Measurements from ENCODE around the gene PRSS1.
"Not testable (repeated sequence)": the region's sequence is repeated elsewhere in the genome, so short reads cannot be mapped to it uniquely, and the experiment has no call there.

PRSS1 gene

DNA sequence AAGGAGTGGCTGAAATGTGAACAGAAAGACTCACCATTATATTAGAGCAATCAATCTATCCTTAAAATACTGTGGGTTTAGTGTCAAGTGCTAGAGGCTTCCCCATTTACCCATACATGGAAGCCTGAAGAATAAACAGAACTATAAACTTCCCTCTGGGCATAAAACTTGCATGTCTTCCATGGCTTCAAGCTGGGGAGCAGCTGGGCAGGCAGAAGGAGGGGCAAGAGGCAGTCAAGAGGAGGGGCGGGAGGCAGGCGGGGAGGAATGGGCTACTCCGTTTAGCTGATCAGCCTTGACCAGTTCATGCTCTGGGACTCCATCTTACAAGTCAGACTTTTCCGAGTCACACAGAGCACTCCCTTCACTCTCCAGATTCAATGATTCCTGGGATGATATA, 3.5 kb upstream of the PRSS1 start:
- Histone ChIP-seq H4K8ac (ENCODE audit: low read length) (no peak overlapping the region), H2BK5ac (ENCODE audit: low read depth, low read length, poor library complexity, severe bottlenecking) (no peak overlapping the region), H3K23ac (ENCODE audit: low read length in 2 of 2) (no peak overlapping the region), H3K4me3 (ENCODE audit: insufficient read depth in 1 of 2, low read depth in 1 of 2, low read length in 2 of 2) (no peak overlapping the region), H2AFZ (ENCODE audit: low read depth, low read length) (no peak overlapping the region), H3K4me2 (ENCODE audit: low read length, poor library complexity, severe bottlenecking) (no peak overlapping the region), H3K9ac (ENCODE audit: low read length) (no peak overlapping the region), H4K91ac (ENCODE audit: low read length) (no peak overlapping the region), H2BK12ac (ENCODE audit: low read length in 2 of 2) (no peak overlapping the region), H2AK5ac (ENCODE audit: low read length, severe bottlenecking) (no peak overlapping the region), H3K14ac (ENCODE audit: low read length in 2 of 2) (no peak overlapping the region), H2BK120ac (ENCODE audit: low read depth, low read length) (no peak overlapping the region), H3K27me3 (ENCODE audit: control insufficient read depth in 1 of 2, insufficient read depth in 1 of 2, low read length in 2 of 2) (peaks cover 11 to 20% of the 10 kb centered on the region in 2 experiments), H3K79me1 (replicated peaks; ENCODE audit: low read length, poor library complexity, severe bottlenecking) (no peaks in the 10 kb centered on the region), H3K4me1 (ENCODE audit: control insufficient read depth, insufficient read depth, low read depth, low read length) (no peaks in the 10 kb centered on the region), H3K18ac (ENCODE audit: low read depth in 1 of 2, low read length in 2 of 2) (no peak overlapping the region), H2BK15ac (ENCODE audit: low read depth, poor library complexity, severe bottlenecking) (no peak overlapping the region), H3K4ac (ENCODE audit: low read depth in 1 of 2, low read length in 2 of 2) (no peak overlapping the region), H3K9me3 (ENCODE audit: control insufficient read depth, low read length) (no peaks in the 10 kb centered on the region), H3K36me3 (ENCODE audit: control insufficient read depth in 1 of 2, insufficient read depth in 2 of 2, low read depth in 1 of 2, low read length in 2 of 2) (no peaks in the 10 kb centered on the region), H3K27ac (ENCODE audit: low read length, poor library complexity, severe bottlenecking) (no peak overlapping the region)
- 100% methylated on average over 1 of the region's 4 CpGs for WGBS
- DNase-seq: no peak

DNA sequence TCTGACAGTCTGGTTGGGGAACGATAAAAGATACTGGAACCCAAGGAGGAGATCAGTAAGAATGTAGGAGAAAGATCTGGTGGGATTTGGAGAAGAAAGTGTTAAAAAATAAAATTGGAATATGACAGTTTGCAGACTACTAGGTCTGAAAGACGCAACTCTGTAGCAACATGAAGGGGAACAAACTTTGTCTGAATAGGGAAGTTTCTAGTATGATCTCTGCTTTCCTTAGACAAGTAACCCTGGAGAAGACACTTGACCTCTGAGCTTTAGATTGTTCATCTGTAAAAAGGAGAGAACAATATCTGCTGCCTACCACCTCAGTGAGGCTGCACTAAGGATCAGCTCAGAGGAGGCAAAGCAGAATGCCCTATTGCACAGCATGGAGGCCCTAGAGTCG, 3.0 kb upstream of the PRSS1 start:
- WGBS: 68% methylated on average over 3 of the region's 3 CpGs
- Histone ChIP-seq H3K4ac (ENCODE audit: low read depth in 1 of 2, low read length in 2 of 2) (no peak overlapping the region), H4K8ac (ENCODE audit: low read length) (no peak overlapping the region), H2BK5ac (ENCODE audit: low read depth, low read length, poor library complexity, severe bottlenecking) (no peak overlapping the region), H2BK12ac (ENCODE audit: low read length in 2 of 2) (no peak overlapping the region), H3K27ac (ENCODE audit: low read length, poor library complexity, severe bottlenecking) (no peak overlapping the region), H3K27me3 (ENCODE audit: control insufficient read depth in 1 of 2, insufficient read depth in 1 of 2, low read length in 2 of 2) (peaks cover 11 to 20% of the 10 kb centered on the region in 2 experiments), H2BK120ac (ENCODE audit: low read depth, low read length) (no peak overlapping the region), H2BK15ac (ENCODE audit: low read depth, poor library complexity, severe bottlenecking) (no peak overlapping the region), H3K18ac (ENCODE audit: low read depth in 1 of 2, low read length in 2 of 2) (no peak overlapping the region), H3K4me3 (ENCODE audit: insufficient read depth in 1 of 2, low read depth in 1 of 2, low read length in 2 of 2) (no peak overlapping the region), H3K4me2 (ENCODE audit: low read length, poor library complexity, severe bottlenecking) (no peak overlapping the region), H3K23ac (ENCODE audit: low read length in 2 of 2) (no peak overlapping the region), H3K14ac (ENCODE audit: low read length in 2 of 2) (no peak overlapping the region), H3K79me1 (replicated peaks; ENCODE audit: low read length, poor library complexity, severe bottlenecking) (no peaks in the 10 kb centered on the region), H3K36me3 (ENCODE audit: control insufficient read depth in 1 of 2, insufficient read depth in 2 of 2, low read depth in 1 of 2, low read length in 2 of 2) (no peaks in the 10 kb centered on the region), H2AFZ (ENCODE audit: low read depth, low read length) (no peak overlapping the region), H3K9me3 (ENCODE audit: control insufficient read depth, low read length) (no peaks in the 10 kb centered on the region), H4K91ac (ENCODE audit: low read length) (no peak overlapping the region), H3K9ac (ENCODE audit: low read length) (no peak overlapping the region), H2AK5ac (ENCODE audit: low read length, severe bottlenecking) (no peak overlapping the region), H3K4me1 (ENCODE audit: control insufficient read depth, insufficient read depth, low read depth, low read length) (no peaks in the 10 kb centered on the region)
- no peak for DNase-seq

DNA sequence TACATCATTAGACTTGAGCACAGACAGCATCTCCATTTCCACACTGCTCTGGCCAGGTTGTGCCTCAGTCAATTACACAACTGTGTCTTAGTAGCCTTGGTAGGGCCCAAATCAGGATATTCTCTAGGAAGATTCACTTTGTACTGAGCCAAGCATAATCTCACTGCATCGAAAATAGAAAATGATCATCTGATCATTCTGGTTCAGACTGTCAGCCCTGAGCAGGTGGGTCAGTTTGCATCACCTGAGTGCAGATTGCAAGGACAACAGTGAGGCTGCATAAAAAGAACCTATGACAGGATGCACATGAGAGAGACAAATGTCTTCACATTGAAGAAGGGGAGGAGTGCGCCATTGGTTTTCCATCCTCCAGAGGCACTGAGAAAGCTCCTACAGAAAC, 862 bp upstream of the PRSS1 start:
- H2BK12ac ChIP-seq (ENCODE audit: low read length in 2 of 2); H2AK5ac ChIP-seq (ENCODE audit: low read length, severe bottlenecking); H3K4me3 ChIP-seq (ENCODE audit: insufficient read depth in 1 of 2, low read depth in 1 of 2, low read length in 2 of 2); H2BK120ac ChIP-seq (ENCODE audit: low read depth, low read length); H4K8ac ChIP-seq (ENCODE audit: low read length); H4K91ac ChIP-seq (ENCODE audit: low read length); H3K4me1 ChIP-seq (ENCODE audit: control insufficient read depth, insufficient read depth, low read depth, low read length); H3K4me2 ChIP-seq (ENCODE audit: low read length, poor library complexity, severe bottlenecking); H2BK15ac ChIP-seq (ENCODE audit: low read depth, poor library complexity, severe bottlenecking); H3K23ac ChIP-seq (ENCODE audit: low read length in 2 of 2); H3K9me3 ChIP-seq (ENCODE audit: control insufficient read depth, low read length); H2BK5ac ChIP-seq (ENCODE audit: low read depth, low read length, poor library complexity, severe bottlenecking); H2AFZ ChIP-seq (ENCODE audit: low read depth, low read length); H3K36me3 ChIP-seq (ENCODE audit: control insufficient read depth in 1 of 2, insufficient read depth in 2 of 2, low read depth in 1 of 2, low read length in 2 of 2); H3K79me1 ChIP-seq (replicated peaks; ENCODE audit: low read length, poor library complexity, severe bottlenecking); DNase-seq; H3K9ac ChIP-seq (ENCODE audit: low read length); H3K14ac ChIP-seq (ENCODE audit: low read length in 2 of 2); H3K27ac ChIP-seq (ENCODE audit: low read length, poor library complexity, severe bottlenecking); H3K18ac ChIP-seq (ENCODE audit: low read depth in 1 of 2, low read length in 2 of 2); H3K4ac ChIP-seq (ENCODE audit: low read depth in 1 of 2, low read length in 2 of 2): not testable (repeated sequence)
- peaks cover 5 to 20% of the 10 kb centered on the region in 2 experiments for H3K27me3 ChIP-seq (ENCODE audit: control insufficient read depth in 1 of 2, insufficient read depth in 1 of 2, low read length in 2 of 2)
- 84% methylated on average over 1 of the region's 2 CpGs for WGBS

DNA sequence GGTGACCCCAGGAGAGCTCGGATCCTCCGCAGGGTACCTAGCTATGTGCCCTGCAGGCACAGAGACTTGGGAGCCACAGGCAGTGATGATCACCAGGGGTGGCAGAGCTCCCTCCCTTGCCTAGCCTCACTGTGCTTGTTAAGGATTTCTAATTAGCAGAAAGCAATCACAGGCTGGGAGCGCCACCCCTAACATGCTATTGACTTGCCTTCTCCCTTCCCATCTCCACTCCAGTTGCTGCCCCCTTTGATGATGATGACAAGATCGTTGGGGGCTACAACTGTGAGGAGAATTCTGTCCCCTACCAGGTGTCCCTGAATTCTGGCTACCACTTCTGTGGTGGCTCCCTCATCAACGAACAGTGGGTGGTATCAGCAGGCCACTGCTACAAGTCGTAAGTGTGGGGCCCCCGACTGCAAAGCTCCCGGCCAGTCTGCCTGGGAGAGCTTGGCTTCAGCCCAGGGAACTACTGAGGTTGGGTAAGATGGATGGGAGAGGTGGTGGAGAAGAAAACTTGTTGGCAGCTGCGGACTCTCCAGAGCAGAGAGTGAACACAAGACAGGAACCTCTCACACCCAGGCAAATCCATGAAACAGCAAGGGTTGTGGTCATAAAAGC, 1.2 kb downstream of the PRSS1 start:
- Histone ChIP-seq H2BK5ac (ENCODE audit: low read depth, low read length, poor library complexity, severe bottlenecking) (no peak overlapping the region), H3K18ac (ENCODE audit: low read depth in 1 of 2, low read length in 2 of 2) (no peak overlapping the region), H2AK5ac (ENCODE audit: low read length, severe bottlenecking) (no peak overlapping the region), H3K79me1 (replicated peaks; ENCODE audit: low read length, poor library complexity, severe bottlenecking) (no peaks in the 10 kb centered on the region), H3K4me1 (ENCODE audit: control insufficient read depth, insufficient read depth, low read depth, low read length) (no peaks in the 10 kb centered on the region), H3K27ac (ENCODE audit: low read length, poor library complexity, severe bottlenecking) (no peak overlapping the region), H3K9me3 (ENCODE audit: control insufficient read depth, low read length) (no peaks in the 10 kb centered on the region), H3K4me3 (ENCODE audit: insufficient read depth in 1 of 2, low read depth in 1 of 2, low read length in 2 of 2) (no peak overlapping the region), H3K4ac (ENCODE audit: low read depth in 1 of 2, low read length in 2 of 2) (no peak overlapping the region), H3K14ac (ENCODE audit: low read length in 2 of 2) (no peak overlapping the region), H3K9ac (ENCODE audit: low read length) (no peak overlapping the region), H3K23ac (ENCODE audit: low read length in 2 of 2) (no peak overlapping the region), H2BK120ac (ENCODE audit: low read depth, low read length) (no peak overlapping the region), H2BK15ac (ENCODE audit: low read depth, poor library complexity, severe bottlenecking) (no peak overlapping the region), H2BK12ac (ENCODE audit: low read length in 2 of 2) (no peak overlapping the region), H3K4me2 (ENCODE audit: low read length, poor library complexity, severe bottlenecking) (no peak overlapping the region), H2AFZ (ENCODE audit: low read depth, low read length) (no peak overlapping the region), H3K36me3 (ENCODE audit: control insufficient read depth in 1 of 2, insufficient read depth in 2 of 2, low read depth in 1 of 2, low read length in 2 of 2) (no peaks in the 10 kb centered on the region), H3K27me3 (ENCODE audit: control insufficient read depth in 1 of 2, insufficient read depth in 1 of 2, low read length in 2 of 2) (peaks cover 5 to 20% of the 10 kb centered on the region in 2 experiments), H4K8ac (ENCODE audit: low read length) (no peak overlapping the region), H4K91ac (ENCODE audit: low read length) (no peak overlapping the region)
- 59% methylated on average over 9 of the region's 9 CpGs for WGBS
- DNase-seq: no peak
